OCI-LY7 (cell line): Measurements from ENCODE around the gene SLC16A8.

Experiments used
- EZH2phosphoT487 ChIP-seq: fragments of 200-600 bp; sonication (generic); IDR thresholded peaks from 2 replicates; pipeline ENCODE4 v1.6.1; 2018; ENCODE audit warnings: low read depth, borderline replicate concordance, mild to moderate bottlenecking, mixed run types, antibody characterized with exemption, low read length, moderate library complexity, mixed read lengths
- TF ChIP-seq, protein P1 (sequence below): fragments of 200-600 bp; sonication (generic); conservative IDR thresholded peaks from 2 replicates; pipeline ENCODE4 v1.5.1; 2014; ENCODE audit warnings: mild to moderate bottlenecking, antibody characterized with exemption, low read length, moderate library complexity, mixed read lengths

DNA sequence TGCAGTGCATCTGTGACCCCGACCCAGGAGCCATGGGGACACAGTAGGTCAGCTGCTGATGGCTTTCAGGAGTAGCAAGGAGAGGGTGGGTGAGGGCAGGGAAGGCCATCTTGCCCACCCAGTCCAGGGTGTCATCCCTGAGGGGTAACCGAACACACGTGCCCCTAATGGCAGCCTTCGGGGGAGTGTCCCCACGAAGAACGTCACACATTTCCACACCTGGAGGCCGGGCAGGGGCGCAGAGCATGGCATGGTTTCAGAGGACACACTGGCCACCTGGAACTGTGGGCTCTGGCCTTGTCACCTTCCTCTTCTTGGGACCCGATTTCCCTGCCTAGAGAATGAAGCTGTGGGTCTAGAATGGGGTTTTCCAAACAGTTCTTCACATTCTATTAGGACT lies 45.9 kb upstream of the SLC16A8 start:
- TF ChIP-seq, protein P1, sequence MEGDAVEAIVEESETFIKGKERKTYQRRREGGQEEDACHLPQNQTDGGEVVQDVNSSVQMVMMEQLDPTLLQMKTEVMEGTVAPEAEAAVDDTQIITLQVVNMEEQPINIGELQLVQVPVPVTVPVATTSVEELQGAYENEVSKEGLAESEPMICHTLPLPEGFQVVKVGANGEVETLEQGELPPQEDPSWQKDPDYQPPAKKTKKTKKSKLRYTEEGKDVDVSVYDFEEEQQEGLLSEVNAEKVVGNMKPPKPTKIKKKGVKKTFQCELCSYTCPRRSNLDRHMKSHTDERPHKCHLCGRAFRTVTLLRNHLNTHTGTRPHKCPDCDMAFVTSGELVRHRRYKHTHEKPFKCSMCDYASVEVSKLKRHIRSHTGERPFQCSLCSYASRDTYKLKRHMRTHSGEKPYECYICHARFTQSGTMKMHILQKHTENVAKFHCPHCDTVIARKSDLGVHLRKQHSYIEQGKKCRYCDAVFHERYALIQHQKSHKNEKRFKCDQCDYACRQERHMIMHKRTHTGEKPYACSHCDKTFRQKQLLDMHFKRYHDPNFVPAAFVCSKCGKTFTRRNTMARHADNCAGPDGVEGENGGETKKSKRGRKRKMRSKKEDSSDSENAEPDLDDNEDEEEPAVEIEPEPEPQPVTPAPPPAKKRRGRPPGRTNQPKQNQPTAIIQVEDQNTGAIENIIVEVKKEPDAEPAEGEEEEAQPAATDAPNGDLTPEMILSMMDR = no peak
- no peak for TF ChIP-seq EZH2phosphoT487
